Measurements from ENCODE around the gene OSBPL2.

GRCh38 chr20:62332421-62332820 is 94.1 kb downstream of the OSBPL2 start:
- TF ChIP-seq, protein P1, sequence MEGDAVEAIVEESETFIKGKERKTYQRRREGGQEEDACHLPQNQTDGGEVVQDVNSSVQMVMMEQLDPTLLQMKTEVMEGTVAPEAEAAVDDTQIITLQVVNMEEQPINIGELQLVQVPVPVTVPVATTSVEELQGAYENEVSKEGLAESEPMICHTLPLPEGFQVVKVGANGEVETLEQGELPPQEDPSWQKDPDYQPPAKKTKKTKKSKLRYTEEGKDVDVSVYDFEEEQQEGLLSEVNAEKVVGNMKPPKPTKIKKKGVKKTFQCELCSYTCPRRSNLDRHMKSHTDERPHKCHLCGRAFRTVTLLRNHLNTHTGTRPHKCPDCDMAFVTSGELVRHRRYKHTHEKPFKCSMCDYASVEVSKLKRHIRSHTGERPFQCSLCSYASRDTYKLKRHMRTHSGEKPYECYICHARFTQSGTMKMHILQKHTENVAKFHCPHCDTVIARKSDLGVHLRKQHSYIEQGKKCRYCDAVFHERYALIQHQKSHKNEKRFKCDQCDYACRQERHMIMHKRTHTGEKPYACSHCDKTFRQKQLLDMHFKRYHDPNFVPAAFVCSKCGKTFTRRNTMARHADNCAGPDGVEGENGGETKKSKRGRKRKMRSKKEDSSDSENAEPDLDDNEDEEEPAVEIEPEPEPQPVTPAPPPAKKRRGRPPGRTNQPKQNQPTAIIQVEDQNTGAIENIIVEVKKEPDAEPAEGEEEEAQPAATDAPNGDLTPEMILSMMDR (IDR thresholded peaks at IDR 0.05): no peak
- TF ChIP-seq SIN3A (IDR thresholded peaks at IDR 0.05; ENCODE audit: borderline replicate concordance, insufficient read depth, low read depth, low read length) (no peak), POLR2AphosphoS5 (IDR thresholded peaks at IDR 0.05; ENCODE audit: low read depth, low read length) (no peak; the same call in 1 of the 2 replicates), REST (IDR thresholded peaks at IDR 0.05; ENCODE audit: insufficient read depth in 1 of 2, low read depth in 2 of 2, low read length in 1 of 2) (no peak)
